Colonic mucosa (tissue), 4 donors: Measurements from ENCODE around the gene PDZD8. TPM values are rescaled to one million over a fixed set of nuclear protein-coding genes. Genes with fewer than 3 reads are reported as not detected.

Source experiments
- DNase-seq: peaks from one replicate; pipeline ENCODE4 v3.0.0-alpha.2; 2020
- H3K27ac ChIP-seq: fragments of 200-600 bp; one replicate; pipeline ENCODE4 v1.8.0; 2021
- H3K27me3 ChIP-seq: fragments of 200-600 bp; one replicate; pipeline ENCODE4 v1.8.0; 2021
- H3K36me3 ChIP-seq: fragments of 200-600 bp; one replicate; pipeline ENCODE4 v1.8.0; 2021
- H3K4me1 ChIP-seq: fragments of 200-600 bp; one replicate; pipeline ENCODE4 v1.8.0; 2021; ENCODE audit warnings: mild to moderate bottlenecking
- H3K4me3 ChIP-seq: fragments of 200-600 bp; one replicate; pipeline ENCODE4 v1.8.0; 2021
- H3K9ac ChIP-seq, 2 donors: one replicate each; pipeline ENCODE4 v1.7.0; 2013; ENCODE audit warnings: control low read depth in 2 of 2, low read depth in 2 of 2, low read length in 2 of 2
- H3K9me3 ChIP-seq: fragments of 200-600 bp; one replicate; pipeline ENCODE4 v1.8.0; 2021
- intact Hi-C: fragments of 100-400 bp; cut with DNase I; formaldehyde crosslinking; loops from one replicate; pipeline ENCODE4 v1.14.1; 2022
- total RNA-seq, 2 donors: library from RNA; stranded (reverse); fragmentation: NEBNext Ultra II Directional in 1 of 2; extraction: Animal tissue kit (Norgen Biotek cat#: 25700) in 1 of 2; gene quantifications; one replicate each; pipeline ENCODE4 v1.2.1, GENCODE V29; 2021
- TF ChIP-seq, protein P1 (sequence below): fragments of 200-600 bp; IDR thresholded peaks from one replicate; pipeline ENCODE4 v1.8.0; 2022; ENCODE audit warnings: antibody characterized with exemption, mild to moderate bottlenecking
- donor health status: healthy.
- donor health status: DM: no; HTN: no; CAD: no.
- donor health status: DM: no; HTN: no; CAD: no.

PDZD8 gene
- total RNA-seq, 2 donors from 2014 or later: 68.5 to 82.0 TPM

DNA sequence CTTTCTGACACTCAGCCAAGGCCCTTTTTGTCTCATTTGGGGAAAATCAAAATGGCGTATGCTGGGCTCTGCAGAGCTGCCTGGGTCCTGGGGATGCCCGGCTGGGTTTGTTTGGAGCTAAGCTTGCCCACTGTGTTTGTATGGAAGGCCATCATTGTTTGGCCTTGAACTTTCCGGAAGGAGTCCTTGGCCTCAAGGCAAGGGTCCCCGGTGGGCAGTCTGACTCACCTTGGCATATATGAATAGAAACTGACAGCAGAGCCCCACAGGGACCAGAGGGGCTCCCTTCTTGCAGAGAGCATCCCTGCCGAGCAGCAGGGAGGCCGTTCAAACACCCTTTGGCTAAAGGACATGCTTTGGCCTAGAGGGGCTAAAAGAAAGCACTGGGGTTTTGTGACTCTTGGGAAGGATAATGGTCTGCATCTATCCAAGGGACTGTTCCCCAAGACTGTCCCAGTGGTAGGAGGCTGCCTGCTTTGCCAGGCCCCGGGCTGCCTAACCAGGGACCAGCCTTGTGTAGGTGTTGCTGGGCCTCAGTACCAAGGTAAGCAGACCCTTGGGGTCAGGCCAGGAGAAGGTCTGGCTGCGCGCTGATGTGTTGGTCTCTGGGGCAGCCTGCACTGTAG lies 119.3 kb downstream of the PDZD8 start:
- no peaks in the 10 kb centered on the region for H3K36me3 ChIP-seq
- H3K27ac ChIP-seq: no peak overlapping the region
- no peak overlapping the region for H3K4me3 ChIP-seq
- intact Hi-C loops: no loop called here
- no peaks in the 10 kb centered on the region for H3K9me3 ChIP-seq
- no peak for DNase-seq
- no peaks in the 10 kb centered on the region for H3K4me1 ChIP-seq
- H3K27me3 ChIP-seq: no peaks in the 10 kb centered on the region
- TF ChIP-seq, protein P1, sequence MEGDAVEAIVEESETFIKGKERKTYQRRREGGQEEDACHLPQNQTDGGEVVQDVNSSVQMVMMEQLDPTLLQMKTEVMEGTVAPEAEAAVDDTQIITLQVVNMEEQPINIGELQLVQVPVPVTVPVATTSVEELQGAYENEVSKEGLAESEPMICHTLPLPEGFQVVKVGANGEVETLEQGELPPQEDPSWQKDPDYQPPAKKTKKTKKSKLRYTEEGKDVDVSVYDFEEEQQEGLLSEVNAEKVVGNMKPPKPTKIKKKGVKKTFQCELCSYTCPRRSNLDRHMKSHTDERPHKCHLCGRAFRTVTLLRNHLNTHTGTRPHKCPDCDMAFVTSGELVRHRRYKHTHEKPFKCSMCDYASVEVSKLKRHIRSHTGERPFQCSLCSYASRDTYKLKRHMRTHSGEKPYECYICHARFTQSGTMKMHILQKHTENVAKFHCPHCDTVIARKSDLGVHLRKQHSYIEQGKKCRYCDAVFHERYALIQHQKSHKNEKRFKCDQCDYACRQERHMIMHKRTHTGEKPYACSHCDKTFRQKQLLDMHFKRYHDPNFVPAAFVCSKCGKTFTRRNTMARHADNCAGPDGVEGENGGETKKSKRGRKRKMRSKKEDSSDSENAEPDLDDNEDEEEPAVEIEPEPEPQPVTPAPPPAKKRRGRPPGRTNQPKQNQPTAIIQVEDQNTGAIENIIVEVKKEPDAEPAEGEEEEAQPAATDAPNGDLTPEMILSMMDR: no peak
- H3K9ac ChIP-seq: no peak overlapping the region

DNA sequence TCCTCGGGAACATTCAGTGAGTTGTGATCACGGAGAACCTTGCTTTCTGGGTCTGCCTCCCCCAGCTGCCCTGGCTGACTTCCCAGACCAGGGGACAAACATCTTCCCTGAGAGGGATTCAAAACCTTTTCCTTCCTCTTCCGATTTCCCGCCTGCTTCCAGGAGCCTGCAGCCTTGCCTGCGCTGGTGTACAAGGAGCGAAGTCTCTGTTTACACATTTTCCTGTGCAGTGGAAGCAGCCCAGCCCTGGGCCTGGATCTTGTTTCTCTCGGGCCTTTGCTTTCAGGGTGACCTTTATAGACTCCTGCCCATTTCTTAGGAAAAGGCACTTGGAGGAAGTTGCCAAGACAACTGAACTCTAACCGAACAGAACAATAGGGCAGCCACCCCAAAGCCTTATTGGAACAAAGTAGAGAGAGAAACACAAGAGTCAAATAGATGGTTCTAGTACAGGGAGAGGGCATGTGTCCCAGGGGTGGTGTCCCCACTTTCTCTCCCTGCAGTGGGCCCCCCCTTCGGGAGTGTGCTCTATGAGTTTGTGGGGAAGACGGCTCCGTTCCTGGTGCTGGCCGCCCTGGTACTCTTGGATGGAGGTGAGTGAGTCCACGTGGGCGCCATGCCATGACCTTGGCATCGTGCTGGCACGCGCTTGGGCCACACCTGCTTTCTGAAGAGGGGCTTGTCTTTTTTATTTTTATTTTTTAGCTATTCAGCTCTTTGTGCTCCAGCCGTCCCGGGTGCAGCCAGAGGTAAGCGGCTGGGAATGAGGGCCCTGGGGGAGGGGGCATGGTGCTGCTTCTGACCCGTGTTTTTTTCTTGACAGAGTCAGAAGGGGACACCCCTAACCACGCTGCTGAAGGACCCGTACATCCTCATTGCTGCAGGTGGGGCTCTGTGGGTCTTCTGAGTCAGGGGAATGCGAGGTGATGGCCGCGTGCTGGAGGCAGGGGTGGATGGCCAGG lies 120.2 kb downstream of the PDZD8 start:
- Histone ChIP-seq H3K9ac (no peak overlapping the region), H3K4me1 (no peaks in the 10 kb centered on the region), H3K27me3 (no peaks in the 10 kb centered on the region), H3K9me3 (no peaks in the 10 kb centered on the region), H3K4me3 (no peak overlapping the region), H3K36me3 (no peaks in the 10 kb centered on the region), H3K27ac (no peak overlapping the region)
- TF ChIP-seq, protein P1: no peak
- intact Hi-C loops: no loop called here
- DNase-seq: no peak

DNA sequence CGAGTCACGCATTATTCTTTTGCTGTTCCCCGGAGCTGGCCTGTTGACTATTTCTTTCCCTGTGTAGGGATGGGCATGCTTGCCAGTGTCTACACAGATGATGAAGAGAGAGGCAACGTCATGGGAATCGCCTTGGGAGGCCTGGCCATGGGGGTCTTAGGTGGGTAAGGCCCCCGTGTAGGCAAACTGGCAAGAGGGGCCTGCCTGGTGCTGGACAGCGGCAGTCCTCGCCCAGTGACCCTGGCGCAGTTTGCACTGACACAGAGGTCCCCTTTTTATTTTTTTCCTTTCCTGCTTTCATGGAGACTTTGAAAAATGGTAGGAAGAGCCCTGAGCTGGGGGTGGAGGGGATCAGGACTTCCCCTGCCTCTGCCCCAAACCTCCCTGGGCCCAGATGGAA lies 120.9 kb downstream of the PDZD8 start:
- TF ChIP-seq, protein P1: no peak
- H3K36me3 ChIP-seq: no peaks in the 10 kb centered on the region
- H3K27ac ChIP-seq: no peak overlapping the region
- no peaks in the 10 kb centered on the region for H3K4me1 ChIP-seq
- DNase-seq: no peak
- no peak overlapping the region for H3K4me3 ChIP-seq
- intact Hi-C loops: no loop called here
- H3K27me3 ChIP-seq: no peaks in the 10 kb centered on the region
- no peaks in the 10 kb centered on the region for H3K9me3 ChIP-seq
- no peak overlapping the region for H3K9ac ChIP-seq

DNA sequence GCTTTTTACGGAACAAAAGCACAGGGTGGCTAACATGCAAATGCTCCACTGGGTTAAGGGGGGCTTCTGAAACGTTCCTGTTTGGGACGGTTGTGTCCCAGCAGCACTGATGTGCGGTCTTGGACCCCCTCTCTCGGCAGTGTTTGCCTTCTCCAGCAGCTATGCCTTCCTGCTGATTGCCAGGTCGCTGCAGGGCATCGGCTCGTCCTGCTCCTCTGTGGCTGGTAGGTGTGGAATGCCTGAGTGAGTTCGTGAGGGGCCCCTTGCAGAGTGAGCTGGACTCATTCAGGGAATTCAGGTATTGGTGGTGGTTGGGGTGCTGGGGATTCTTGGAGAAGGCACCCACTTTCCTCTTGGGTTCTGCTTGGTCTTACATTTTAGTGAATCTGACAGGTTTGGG lies 121.3 kb downstream of the PDZD8 start:
- TF ChIP-seq, protein P1: no peak
- DNase-seq: no peak
- intact Hi-C loops: no loop called here
- no peak overlapping the region for H3K27ac ChIP-seq
- H3K4me1 ChIP-seq: no peaks in the 10 kb centered on the region
- no peak overlapping the region for H3K9ac ChIP-seq
- no peaks in the 10 kb centered on the region for H3K9me3 ChIP-seq
- no peaks in the 10 kb centered on the region for H3K27me3 ChIP-seq
- no peaks in the 10 kb centered on the region for H3K36me3 ChIP-seq
- H3K4me3 ChIP-seq: no peak overlapping the region

DNA sequence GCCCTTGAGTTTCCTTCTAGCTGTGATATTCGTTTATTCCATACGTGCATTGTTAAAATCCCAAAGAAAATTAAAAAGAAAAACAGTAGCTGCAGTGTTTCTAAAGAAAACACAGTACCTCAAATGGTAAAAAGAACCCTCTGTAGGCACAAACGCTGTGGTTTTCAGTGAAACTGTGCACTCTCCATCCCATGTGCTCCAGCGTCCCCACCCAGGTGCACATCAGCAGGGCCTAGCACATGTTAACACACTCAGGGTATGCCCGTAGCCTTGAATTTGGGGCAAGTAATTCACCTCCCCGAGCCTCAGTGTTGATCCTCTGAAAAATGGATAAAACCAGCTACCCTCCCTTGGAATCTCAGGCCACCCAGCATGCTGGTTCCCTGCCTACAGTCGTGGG lies 124.8 kb downstream of the PDZD8 start:
- Histone ChIP-seq H3K36me3 (no peaks in the 10 kb centered on the region), H3K4me1 (no peaks in the 10 kb centered on the region), H3K27me3 (no peaks in the 10 kb centered on the region), H3K4me3 (no peak overlapping the region), H3K9me3 (no peaks in the 10 kb centered on the region), H3K27ac (no peak overlapping the region), H3K9ac (no peak overlapping the region)
- intact Hi-C loops: no loop called here
- no peak for DNase-seq
- TF ChIP-seq, protein P1: no peak
